GM12801 (cell line): Measurements from ENCODE around the gene TTLL11.

ENCODE experiments used
- CTCF ChIP-seq: IDR thresholded peaks from one replicate; pipeline ENCODE4 v1.5.1; 2011; ENCODE audit warnings: control low read depth; ENCODE audit not compliant: insufficient read length; ENCODE audit errors: extremely low read depth

Gene TTLL11

GRCh38 chr9:122111413-122112085 is 18.4 kb upstream of the TTLL11 start:
- TF ChIP-seq CTCF, result no peak

GRCh38 chr9:122110100-122110833 is 17.2 kb upstream of the TTLL11 start:
- TF ChIP-seq CTCF, result no peak

- TF ChIP-seq CTCF, result no peak
Observed at GRCh38 chr9:122109035-122109813, 16.1 kb upstream of the TTLL11 start.

- no peak for TF ChIP-seq CTCF
Observed at GRCh38 chr9:122107291-122107805, 14.2 kb upstream of the TTLL11 start.

- TF ChIP-seq CTCF, result no peak
Observed at GRCh38 chr9:122106576-122106975, 13.5 kb upstream of the TTLL11 start.

- TF ChIP-seq CTCF, result no peak
Observed at GRCh38 chr9:122103985-122104384, 10.9 kb upstream of the TTLL11 start.

- TF ChIP-seq CTCF, result no peak
Observed at GRCh38 chr9:122102156-122102555, 9.0 kb upstream of the TTLL11 start.
